ENCODE results near the gene GRAP.

The GRAP gene

GRCh38 chr17:18978050-18978449, 68.7 kb downstream of the GRAP start:
- no peaks in the 10 kb centered on the region for H3K36me3 ChIP-seq (ENCODE audit: insufficient read depth, low read length)
- no peak for DNase-seq (ENCODE audit: low read depth, low spot score)
- H3K9me3 ChIP-seq (ENCODE audit: low read depth, low read length), result no peaks in the 10 kb centered on the region
- no peak for TF ChIP-seq FOXP2 (optimal IDR thresholded peaks at IDR 0.05; ENCODE audit: control extremely low read depth, extremely low read length, insufficient read depth)
- TF ChIP-seq POLR2AphosphoS5 (IDR thresholded peaks at IDR 0.05; ENCODE audit: borderline replicate concordance, low read depth, low read length), result no peak
- no peak for TF ChIP-seq EZH2 (IDR thresholded peaks at IDR 0.05)
- H3K9ac ChIP-seq (ENCODE audit: insufficient read length), result no peak overlapping the region
- no peak overlapping the region for H3K4me3 ChIP-seq
- H3K27ac ChIP-seq, result no peak overlapping the region

- Histone ChIP-seq H3K4me3 (no peak overlapping the region), H3K27ac (no peak overlapping the region), H3K9me3 (ENCODE audit: low read depth, low read length) (no peaks in the 10 kb centered on the region), H3K36me3 (ENCODE audit: insufficient read depth, low read length) (no peaks in the 10 kb centered on the region), H3K9ac (ENCODE audit: insufficient read length) (no peak overlapping the region)
- DNase-seq (ENCODE audit: low read depth, low spot score), result no peak
- TF ChIP-seq FOXP2 (optimal IDR thresholded peaks at IDR 0.05; ENCODE audit: control extremely low read depth, extremely low read length, insufficient read depth) (no peak), POLR2AphosphoS5 (IDR thresholded peaks at IDR 0.05; ENCODE audit: borderline replicate concordance, low read depth, low read length) (no peak), EZH2 (IDR thresholded peaks at IDR 0.05) (no peak)
These were observed 69.1 kb downstream of the GRAP start for GRCh38 chr17:18977646-18978045.

- no peak for DNase-seq (ENCODE audit: low read depth, low spot score)
- no peak overlapping the region for H3K27ac ChIP-seq
- no peak overlapping the region for H3K9ac ChIP-seq (ENCODE audit: insufficient read length)
- no peaks in the 10 kb centered on the region for H3K9me3 ChIP-seq (ENCODE audit: low read depth, low read length)
- H3K4me3 ChIP-seq, result no peak overlapping the region
- TF ChIP-seq EZH2 (IDR thresholded peaks at IDR 0.05) (no peak), POLR2AphosphoS5 (IDR thresholded peaks at IDR 0.05; ENCODE audit: borderline replicate concordance, low read depth, low read length) (no peak), FOXP2 (optimal IDR thresholded peaks at IDR 0.05; ENCODE audit: control extremely low read depth, extremely low read length, insufficient read depth) (no peak)
- H3K36me3 ChIP-seq (ENCODE audit: insufficient read depth, low read length), result no peaks in the 10 kb centered on the region
These were observed 69.7 kb downstream of the GRAP start for GRCh38 chr17:18977021-18977420.

GRCh38 chr17:18976201-18976600, 70.6 kb downstream of the GRAP start:
- DNase-seq (ENCODE audit: low read depth, low spot score), result no peak
- Histone ChIP-seq H3K9ac (ENCODE audit: insufficient read length) (no peak overlapping the region), H3K4me3 (no peak overlapping the region), H3K36me3 (ENCODE audit: insufficient read depth, low read length) (no peaks in the 10 kb centered on the region), H3K27ac (no peak overlapping the region), H3K9me3 (ENCODE audit: low read depth, low read length) (no peaks in the 10 kb centered on the region)
- TF ChIP-seq FOXP2 (optimal IDR thresholded peaks at IDR 0.05; ENCODE audit: control extremely low read depth, extremely low read length, insufficient read depth), result no peak
- no peak for TF ChIP-seq EZH2 (IDR thresholded peaks at IDR 0.05)
- no peak for TF ChIP-seq POLR2AphosphoS5 (IDR thresholded peaks at IDR 0.05; ENCODE audit: borderline replicate concordance, low read depth, low read length)

- H3K9ac ChIP-seq (ENCODE audit: insufficient read length), result no peak overlapping the region
- TF ChIP-seq POLR2AphosphoS5 (IDR thresholded peaks at IDR 0.05; ENCODE audit: borderline replicate concordance, low read depth, low read length), result no peak
- no peaks in the 10 kb centered on the region for H3K36me3 ChIP-seq (ENCODE audit: insufficient read depth, low read length)
- no peak overlapping the region for H3K4me3 ChIP-seq
- no peak overlapping the region for H3K27ac ChIP-seq
- DNase-seq (ENCODE audit: low read depth, low spot score), result no peak
- H3K9me3 ChIP-seq (ENCODE audit: low read depth, low read length), result no peaks in the 10 kb centered on the region
These were observed 71.2 kb downstream of the GRAP start for GRCh38 chr17:18975597-18975996.

- DNase-seq (ENCODE audit: low read depth, low spot score), result no peak
- TF ChIP-seq POLR2AphosphoS5 (IDR thresholded peaks at IDR 0.05; ENCODE audit: borderline replicate concordance, low read depth, low read length), result no peak
- TF ChIP-seq FOXP2 (optimal IDR thresholded peaks at IDR 0.05; ENCODE audit: control extremely low read depth, extremely low read length, insufficient read depth), result no peak
- TF ChIP-seq EZH2 (IDR thresholded peaks at IDR 0.05), result no peak
- no peak overlapping the region for H3K4me3 ChIP-seq
- no peak overlapping the region for H3K9ac ChIP-seq (ENCODE audit: insufficient read length)
- H3K36me3 ChIP-seq (ENCODE audit: insufficient read depth, low read length), result no peaks in the 10 kb centered on the region
- no peak overlapping the region for H3K27ac ChIP-seq
- no peaks in the 10 kb centered on the region for H3K9me3 ChIP-seq (ENCODE audit: low read depth, low read length)
These were observed 72.2 kb downstream of the GRAP start for GRCh38 chr17:18974407-18975149.

GRCh38 chr17:18971801-18972200, 75.0 kb downstream of the GRAP start:
- Histone ChIP-seq H3K4me3 (no peak overlapping the region), H3K9ac (ENCODE audit: insufficient read length) (no peak overlapping the region), H3K36me3 (ENCODE audit: insufficient read depth, low read length) (no peaks in the 10 kb centered on the region), H3K9me3 (ENCODE audit: low read depth, low read length) (no peaks in the 10 kb centered on the region), H3K27ac (no peak overlapping the region)
- DNase-seq (ENCODE audit: low read depth, low spot score), result no peak
- TF ChIP-seq EZH2 (IDR thresholded peaks at IDR 0.05), result no peak
- no peak for TF ChIP-seq FOXP2 (optimal IDR thresholded peaks at IDR 0.05; ENCODE audit: control extremely low read depth, extremely low read length, insufficient read depth)
- no peak for TF ChIP-seq POLR2AphosphoS5 (IDR thresholded peaks at IDR 0.05; ENCODE audit: borderline replicate concordance, low read depth, low read length)

Data from SK-N-MC (cell line).